ENCODE results near the gene FRY.

The FRY gene

DNA sequence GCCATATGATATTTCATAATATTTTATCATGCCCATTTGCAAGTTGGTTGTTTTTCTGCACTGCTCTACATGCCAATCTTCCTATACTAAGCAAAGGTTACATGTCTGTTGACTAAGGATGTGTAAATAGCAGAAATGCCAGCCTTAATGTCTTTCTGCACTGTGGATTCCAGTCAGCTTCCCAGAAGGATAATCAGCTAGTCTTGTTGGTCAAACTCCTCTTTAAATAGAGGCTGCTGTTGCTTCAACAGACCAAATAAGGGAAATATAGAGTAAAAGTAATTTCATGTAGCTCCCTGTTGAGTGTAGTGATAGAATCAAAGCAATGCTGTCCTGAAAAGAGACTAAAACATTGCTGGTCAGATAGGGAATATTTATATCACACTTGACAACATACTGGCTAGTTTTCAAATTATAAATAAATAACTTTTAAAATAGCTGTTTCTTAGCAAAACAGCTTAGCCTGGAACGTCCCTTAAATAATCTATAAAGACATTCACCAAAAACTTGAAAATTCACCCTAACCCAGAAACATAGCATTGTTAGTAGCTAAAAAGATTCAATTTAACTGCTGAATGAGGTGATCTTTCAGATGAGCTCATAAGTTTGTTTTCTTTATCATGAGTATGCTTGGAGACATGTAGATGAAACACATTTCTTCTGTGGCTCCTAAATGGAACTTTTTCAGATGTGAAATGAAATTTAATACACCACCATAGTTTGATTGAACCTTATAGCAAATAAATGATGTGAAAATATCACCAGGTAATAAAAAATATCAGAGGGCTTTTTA, 56.6 kb downstream of the FRY start:
- no peak for DNase-seq

GRCh38 chr13:32092496-32092895, 60.9 kb downstream of the FRY start:
- no peak for DNase-seq

- no peak for DNase-seq
These were observed 61.4 kb downstream of the FRY start for GRCh38 chr13:32093006-32093405.

GRCh38 chr13:32098272-32098671, 66.7 kb downstream of the FRY start:
- peak; percentile 53 for DNase-seq

DNA sequence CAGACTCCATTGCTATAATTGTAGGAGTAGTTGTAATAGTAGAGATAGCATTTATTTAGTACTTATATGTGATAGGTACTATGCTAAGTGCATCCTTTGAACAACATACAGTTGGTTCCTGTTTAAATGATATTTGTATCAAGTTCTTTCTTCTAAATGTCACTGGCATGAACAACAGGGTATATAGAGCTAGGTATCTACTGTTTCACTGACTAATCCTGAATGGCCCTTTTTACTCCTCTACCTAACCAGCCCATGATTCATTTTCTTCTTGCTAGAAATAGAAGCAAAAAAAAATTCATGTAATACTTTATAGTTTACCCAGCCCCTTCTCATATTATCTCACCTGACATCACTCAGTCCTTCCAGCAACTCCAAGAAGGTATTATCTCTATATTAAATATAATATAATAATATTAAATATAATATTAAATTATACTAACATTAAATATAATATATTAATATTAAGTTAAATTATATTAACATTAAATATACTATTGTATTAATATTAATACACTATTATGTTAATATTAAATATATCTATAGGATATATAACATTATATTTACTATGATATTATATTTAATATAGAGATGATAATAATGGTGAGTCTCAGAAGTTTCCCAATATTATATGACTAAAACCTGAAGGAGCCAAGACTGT, 74.2 kb downstream of the FRY start:
- no peak for DNase-seq

DNA sequence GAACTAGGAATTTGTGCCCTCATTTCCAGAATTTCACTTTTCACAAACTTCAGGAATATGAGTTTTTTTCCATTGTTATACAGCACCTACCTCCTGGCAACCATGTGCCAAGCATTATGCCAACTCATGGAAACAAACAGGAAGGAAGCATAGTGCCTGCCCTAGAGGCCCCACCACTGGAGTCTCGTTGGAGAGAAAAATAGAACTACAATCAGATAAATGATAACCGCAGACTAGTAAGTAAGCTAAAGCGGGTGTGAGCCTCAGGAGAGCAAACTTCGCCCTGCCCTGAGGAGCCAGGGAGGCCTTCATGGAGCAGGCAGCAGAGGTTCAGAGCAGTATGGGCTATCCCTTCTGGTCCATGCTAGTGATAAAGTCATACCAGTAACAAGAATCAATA, 75.9 kb downstream of the FRY start:
- DNase-seq, result peak; percentile 71

GRCh38 chr13:32107973-32108372, 76.4 kb downstream of the FRY start:
- no peak for DNase-seq

DNA sequence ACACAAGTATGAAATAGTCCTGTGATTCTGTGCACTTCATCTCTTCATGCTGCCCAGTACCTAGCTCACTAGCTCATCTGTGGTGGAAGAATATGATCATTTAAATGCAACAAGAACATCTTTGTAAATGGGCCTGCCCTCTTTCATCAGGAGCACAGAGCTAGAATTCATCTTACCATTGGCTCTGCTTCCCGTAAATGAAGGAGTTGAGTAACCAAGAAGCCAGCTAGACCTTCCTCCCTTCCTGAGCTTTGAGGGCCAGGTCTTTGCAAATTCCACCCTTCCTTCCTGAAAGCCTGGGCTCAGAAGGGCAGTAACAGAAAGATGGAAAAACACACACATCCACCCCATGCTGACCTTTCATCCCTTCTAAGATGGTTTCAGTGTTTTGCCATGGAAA, 82.0 kb downstream of the FRY start:
- DNase-seq, result peak; percentile 31

GRCh38 chr13:32114284-32114950, 82.8 kb downstream of the FRY start:
- DNase-seq, result no peak

DNA sequence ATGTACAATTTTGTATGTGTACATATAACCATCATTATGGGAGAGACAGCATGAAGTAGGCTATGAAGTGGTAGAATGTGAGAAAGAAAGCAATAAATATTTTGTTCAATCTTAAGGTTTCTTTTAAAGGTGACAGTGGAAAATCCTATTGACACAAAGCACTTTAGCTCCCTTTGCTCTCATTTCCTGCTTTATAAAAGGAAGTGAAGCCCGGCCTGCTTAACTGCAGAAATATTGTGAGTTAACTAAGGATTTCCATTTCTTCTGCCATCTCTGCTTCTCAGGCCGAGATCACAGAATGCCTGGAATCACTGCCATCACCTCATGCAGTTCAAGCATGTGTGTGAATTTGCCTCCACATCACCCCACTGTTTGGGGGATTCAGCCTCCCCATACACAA, 83.5 kb downstream of the FRY start:
- DNase-seq, result peak; percentile 89

GRCh38 chr13:32116210-32116609, 84.6 kb downstream of the FRY start:
- DNase-seq, result peak; percentile 98

DNA sequence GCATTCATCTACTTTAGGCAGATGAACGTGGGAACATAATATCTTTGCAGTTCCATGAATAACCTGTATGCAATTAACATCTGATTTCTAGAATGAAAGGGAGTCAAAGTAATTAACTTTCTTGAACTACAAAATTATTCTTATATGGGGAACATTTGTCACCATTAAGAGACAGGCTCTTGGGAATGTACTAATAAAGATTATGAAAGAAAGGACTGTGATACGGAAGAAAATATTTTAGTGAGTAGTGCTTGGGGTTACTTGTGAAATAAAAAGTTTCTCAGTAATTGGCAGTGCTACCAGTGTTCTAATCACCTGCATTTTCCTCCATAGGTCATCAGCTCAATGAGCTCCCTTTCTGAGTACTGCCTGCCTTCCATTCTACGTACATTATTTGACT, 85.4 kb downstream of the FRY start:
- DNase-seq, result no peak

DNA sequence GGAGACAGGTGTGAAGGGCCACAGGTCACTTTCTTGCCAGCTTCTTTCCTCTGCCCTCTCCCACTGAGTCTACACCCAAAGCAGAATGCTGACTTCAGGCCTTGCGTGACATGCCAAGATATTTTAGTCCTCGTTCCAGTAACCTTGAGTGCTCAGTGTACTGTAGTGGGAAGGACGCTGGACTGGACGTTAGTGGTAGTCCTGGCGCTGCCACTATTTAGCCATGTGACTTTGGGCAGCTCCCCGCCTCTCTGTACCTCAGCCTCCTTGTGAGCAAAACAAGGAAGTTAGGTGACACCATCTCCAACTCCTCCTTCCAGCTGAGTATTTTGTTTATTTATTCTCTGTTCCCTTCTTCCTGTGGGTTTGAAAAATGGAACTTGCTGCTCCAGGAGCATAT, 86.1 kb downstream of the FRY start:
- peak; percentile 80 for DNase-seq

GRCh38 chr13:32121316-32121715, 89.7 kb downstream of the FRY start:
- no peak for DNase-seq

- DNase-seq, result peak; percentile 70
These were observed 93.2 kb downstream of the FRY start for GRCh38 chr13:32124743-32125142.

DNA sequence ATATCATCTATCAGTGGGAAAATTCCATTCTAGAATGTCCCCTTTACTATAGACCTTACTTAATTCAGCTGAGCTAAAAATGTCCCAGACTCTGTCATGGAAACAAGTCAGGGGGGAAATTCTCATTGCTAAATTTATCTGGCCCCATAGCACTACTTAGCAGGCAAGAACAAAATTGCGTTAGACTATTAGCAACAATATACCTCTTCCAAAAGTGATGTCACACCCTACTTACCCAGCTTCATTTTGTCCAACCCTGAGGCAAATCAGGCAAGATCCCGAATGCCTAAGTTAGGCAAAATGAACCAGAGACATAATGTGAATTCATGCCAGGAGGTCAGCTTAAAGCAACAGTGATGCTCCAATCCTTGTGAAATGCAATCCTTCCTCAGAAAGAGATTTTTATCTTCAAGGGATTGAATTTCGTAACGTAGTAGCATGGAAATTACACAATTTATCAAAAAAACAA, 93.7 kb downstream of the FRY start:
- DNase-seq, result peak; percentile 14

GRCh38 chr13:32125751-32126150, 94.2 kb downstream of the FRY start:
- peak; percentile 15 for DNase-seq

DNA sequence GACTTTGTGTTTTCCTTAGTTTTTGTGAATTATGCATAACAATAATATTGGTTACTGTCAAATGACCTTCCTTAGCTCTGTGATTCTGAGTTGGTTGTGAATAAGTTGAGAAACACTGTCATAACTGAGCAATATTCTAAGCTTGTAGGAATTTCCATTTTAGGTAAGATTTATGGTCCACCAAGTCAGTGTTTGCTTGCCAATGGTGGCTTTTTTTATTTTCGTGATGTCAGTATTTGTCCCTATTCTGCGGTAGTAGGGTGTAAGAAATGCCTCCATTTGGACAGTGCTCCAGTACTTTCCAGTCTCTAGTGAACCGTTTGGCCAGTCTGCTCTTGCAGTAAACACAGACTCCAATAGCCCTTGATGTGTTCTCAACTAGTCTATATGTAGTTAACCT, 94.7 kb downstream of the FRY start:
- DNase-seq, result no peak

- DNase-seq, result no peak
These were observed 95.2 kb downstream of the FRY start for GRCh38 chr13:32126756-32127155.

- no peak for DNase-seq
These were observed 96.1 kb downstream of the FRY start for GRCh38 chr13:32127691-32128090.

GRCh38 chr13:32134241-32135055, 102.9 kb downstream of the FRY start:
- no peak for DNase-seq

DNA sequence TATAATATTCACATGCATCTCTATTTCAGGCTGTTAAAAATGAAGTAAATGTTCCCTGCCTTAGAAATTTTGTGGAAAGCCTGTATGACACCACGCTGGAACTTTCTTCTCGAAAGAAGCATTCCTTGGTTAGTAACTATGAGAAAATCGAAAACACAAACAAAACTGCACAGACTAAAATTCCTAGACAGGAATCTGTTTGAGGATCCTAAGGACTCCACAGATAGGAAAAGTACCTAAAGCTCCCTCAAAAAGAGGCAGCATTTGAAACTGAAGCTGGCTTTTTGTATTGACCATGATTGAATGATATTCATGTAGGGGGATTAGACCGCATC, 103.4 kb downstream of the FRY start:
- DNase-seq, result no peak

DNA sequence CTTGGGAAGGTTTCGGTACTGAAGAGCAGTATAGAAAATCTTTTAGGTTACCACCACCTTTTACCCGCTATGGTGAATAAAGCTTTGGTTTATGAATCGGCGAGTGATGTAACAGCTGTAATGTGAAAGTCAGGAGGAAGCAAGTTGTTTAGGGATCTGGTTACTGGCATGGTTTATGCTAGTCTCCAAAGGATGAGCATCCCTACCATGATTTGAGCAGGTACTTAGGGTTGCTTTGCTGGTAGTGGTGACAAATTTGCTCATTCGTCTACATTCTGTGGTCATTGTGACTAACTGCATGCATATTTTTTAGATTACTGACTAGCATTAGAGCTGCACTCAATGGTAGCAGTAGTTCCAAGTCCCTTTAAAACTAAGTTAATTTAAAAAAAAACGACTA, 104.1 kb downstream of the FRY start:
- DNase-seq, result no peak

Data from MV-4-11 (cell line).